CD14-positive monocyte (primary cell): ENCODE measurements around the gene GFM1. TPM values are rescaled to one million over a fixed set of nuclear protein-coding genes. Genes with fewer than 3 reads are reported as not detected.

Experiments
- DNase-seq, 3 donors: peaks; one replicate each; pipeline ENCODE4 v3.0.0-alpha.2; 2011 to 2022
- H2AFZ ChIP-seq: 2 replicates; pipeline ENCODE4 v1.6.0; 2012; ENCODE audit warnings: mild to moderate bottlenecking, low read depth, low read length, inconsistent platforms; ENCODE audit not compliant: insufficient read depth, poor library complexity, severe bottlenecking
- H3K27ac ChIP-seq, 2 donors: 1 replicate in 1 of 2; 2 replicates in 1 of 2; pipeline ENCODE4 v1.5.1; 2012 to 2013; ENCODE audit warnings: low read length in 2 of 2, control low read depth in 1 of 2, inconsistent platforms in 1 of 2, low read depth in 1 of 2, mild to moderate bottlenecking in 1 of 2
- H3K27me3 ChIP-seq, 2 donors: one replicate each; pipeline versions ENCODE4 v1.6.0 to v1.6.1; 2011 to 2013; ENCODE audit warnings: low read length in 2 of 2; ENCODE audit not compliant: control insufficient read depth in 2 of 2, insufficient read depth in 2 of 2
- H3K36me3 ChIP-seq, 2 donors: replicated peaks in 1 of 2; 1 replicate in 1 of 2; 2 replicates in 1 of 2; pipeline versions ENCODE4 v1.5.1 to v1.6.1; 2012 to 2013; ENCODE audit warnings: low read length in 2 of 2, control low read depth in 1 of 2, inconsistent platforms in 1 of 2, mild to moderate bottlenecking in 1 of 2; ENCODE audit not compliant: insufficient read depth in 2 of 2, control insufficient read depth in 1 of 2
- H3K4me1 ChIP-seq, 2 donors: 1 replicate in 1 of 2; 2 replicates in 1 of 2; pipeline versions ENCODE4 v1.5.1 to v1.6.1; 2012 to 2013; ENCODE audit warnings: low read length in 2 of 2, control low read depth in 1 of 2, inconsistent platforms in 1 of 2, mild to moderate bottlenecking in 1 of 2, moderate library complexity in 1 of 2; ENCODE audit not compliant: insufficient read depth in 2 of 2, control insufficient read depth in 1 of 2
- H3K4me2 ChIP-seq: replicated peaks from 2 replicates; pipeline ENCODE3; 2012; ENCODE audit warnings: low read length, moderate library complexity, mild to moderate bottlenecking; ENCODE audit not compliant: poor library complexity, severe bottlenecking; ENCODE audit errors: extremely low read depth
- H3K4me3 ChIP-seq, 3 experiments: fragments of 200-600 bp in 1 of 3; sonication (generic) in 1 of 3; replicated peaks in 1 of 3; 1 replicate in 2 of 3; 2 replicates in 1 of 3; pipeline ENCODE4 v1.5.1; 2011 to 2013; ENCODE audit warnings: low read length in 3 of 3, mild to moderate bottlenecking in 3 of 3, control low read depth in 2 of 3, low read depth in 2 of 3, inconsistent platforms in 1 of 3, moderate library complexity in 1 of 3
- H3K79me2 ChIP-seq: 2 replicates; pipeline ENCODE4 v1.6.0; 2012; ENCODE audit warnings: mild to moderate bottlenecking, control low read depth, inconsistent platforms, low read length, moderate library complexity; ENCODE audit not compliant: insufficient read depth
- H3K9ac ChIP-seq: 2 replicates; pipeline ENCODE4 v1.6.0; 2017; ENCODE audit warnings: low read length, mild to moderate bottlenecking; ENCODE audit not compliant: insufficient read depth, poor library complexity, severe bottlenecking
- H3K9me3 ChIP-seq, 2 donors: replicated peaks in 1 of 2; 1 replicate in 1 of 2; 2 replicates in 1 of 2; pipeline versions ENCODE4 v1.5.1 to v1.6.1; 2012 to 2013; ENCODE audit warnings: low read length in 2 of 2, control low read depth in 1 of 2; ENCODE audit not compliant: control insufficient read depth in 1 of 2, insufficient read depth in 1 of 2
- H4K20me1 ChIP-seq: 2 replicates; pipeline ENCODE4 v1.6.0; 2012; ENCODE audit warnings: mild to moderate bottlenecking, low read length, control low read depth, moderate library complexity; ENCODE audit not compliant: insufficient read depth
- H3K27ac Mint-ChIP-seq, 7 donors: one replicate each; pipeline ENCODE4 v1.8.0; 2020; ENCODE audit warnings: mild to moderate bottlenecking in 7 of 7, mixed read lengths in 7 of 7, moderate library complexity in 6 of 7, inconsistent platforms in 2 of 7
- H3K27me3 Mint-ChIP-seq, 3 donors: one replicate each; pipeline ENCODE4 v1.8.0; 2021 to 2022; ENCODE audit warnings: low read depth in 3 of 3, mild to moderate bottlenecking in 3 of 3, mixed read lengths in 3 of 3, moderate library complexity in 3 of 3, inconsistent platforms in 1 of 3
- H3K36me3 Mint-ChIP-seq, 2 donors: one replicate each; pipeline ENCODE4 v1.8.0; 2020; ENCODE audit warnings: mixed read lengths in 2 of 2, inconsistent platforms in 1 of 2, mild to moderate bottlenecking in 1 of 2
- H3K4me1 Mint-ChIP-seq: one replicate; pipeline ENCODE4 v1.8.0; 2020; ENCODE audit warnings: mild to moderate bottlenecking, mixed read lengths
- H3K4me3 Mint-ChIP-seq, 2 donors: one replicate each; pipeline ENCODE4 v1.8.0; 2020; ENCODE audit warnings: mild to moderate bottlenecking in 2 of 2, mixed read lengths in 2 of 2, moderate library complexity in 1 of 2
- H3K9me3 Mint-ChIP-seq, 7 donors: one replicate each; pipeline ENCODE4 v1.8.0; 2020 to 2022; ENCODE audit warnings: mixed read lengths in 7 of 7, mild to moderate bottlenecking in 6 of 7, moderate library complexity in 6 of 7, inconsistent platforms in 2 of 7
- WGBS: methylation state at CpG from one replicate; pipeline ENCODE4 v1.1.5; 2013; ENCODE audit warnings: missing lambda C conversion rate; ENCODE audit not compliant: insufficient coverage; 5-methylcytosine and 5-hydroxymethylcytosine counted together
- intact Hi-C, 2 donors: fragments of 100-400 bp; cut with micrococcal nuclease; formaldehyde crosslinking; loops; one replicate each; pipeline versions ENCODE4 v1.15.0 to v1.15.1; 2023
- polyA plus RNA-seq, 3 donors: library from polyadenylated mRNA; depleted of rRNA in 1 of 3; unstranded in 2 of 3; stranded (reverse) in 1 of 3; fragments of 300-500 nt in 2 of 3; fragments of >200 nt in 1 of 3; fragmentation: Illumina TruSeq in 2 of 3; gene quantifications; 1 replicate in 2 of 3; 2 replicates in 1 of 3; pipeline ENCODE4 v1.2.3, GENCODE V29; 2012 to 2021
- TF ChIP-seq, protein P1 (sequence below): fragments of 200-600 bp; IDR thresholded peaks from one replicate; pipeline ENCODE4 v1.8.0; 2022; ENCODE audit warnings: antibody characterized with exemption, mild to moderate bottlenecking

Gene GFM1
- polyA plus RNA-seq, 3 donors = 11.2 to 21.3 (median 18.5) TPM

- no peak overlapping the region for H2AFZ ChIP-seq
- no peaks in the 10 kb centered on the region for H3K27me3 ChIP-seq
- no peak for DNase-seq
- H3K4me3 ChIP-seq = no peak overlapping the region
- peaks cover 4 to 7% of the 10 kb centered on the region in 2 donors for H3K9me3 ChIP-seq
- no peak overlapping the region for H3K9ac ChIP-seq
- Mint-ChIP-seq H3K4me3 (no peak overlapping the region), H3K27ac (no peak overlapping the region), H3K27me3 (peaks cover 4 to 13% (median 8%) of the 10 kb centered on the region in 3 donors), H3K36me3 (peaks cover 0 to 6% of the 10 kb centered on the region in 2 donors), H3K9me3 (peaks cover 3 to 15% (median 7%) of the 10 kb centered on the region in 7 donors), H3K4me1 (peaks cover 10% of the 10 kb centered on the region)
- H3K4me2 ChIP-seq = no peak overlapping the region
- intact Hi-C loops = no loop called here
- no peaks in the 10 kb centered on the region for H3K79me2 ChIP-seq
- no peak overlapping the region for H3K27ac ChIP-seq
- no peaks in the 10 kb centered on the region for H4K20me1 ChIP-seq
- 92% methylated on average over 2 of the region's 9 CpGs for WGBS
- no peaks in the 10 kb centered on the region for H3K4me1 ChIP-seq
- no peaks in the 10 kb centered on the region for H3K36me3 ChIP-seq
- TF ChIP-seq, protein P1, sequence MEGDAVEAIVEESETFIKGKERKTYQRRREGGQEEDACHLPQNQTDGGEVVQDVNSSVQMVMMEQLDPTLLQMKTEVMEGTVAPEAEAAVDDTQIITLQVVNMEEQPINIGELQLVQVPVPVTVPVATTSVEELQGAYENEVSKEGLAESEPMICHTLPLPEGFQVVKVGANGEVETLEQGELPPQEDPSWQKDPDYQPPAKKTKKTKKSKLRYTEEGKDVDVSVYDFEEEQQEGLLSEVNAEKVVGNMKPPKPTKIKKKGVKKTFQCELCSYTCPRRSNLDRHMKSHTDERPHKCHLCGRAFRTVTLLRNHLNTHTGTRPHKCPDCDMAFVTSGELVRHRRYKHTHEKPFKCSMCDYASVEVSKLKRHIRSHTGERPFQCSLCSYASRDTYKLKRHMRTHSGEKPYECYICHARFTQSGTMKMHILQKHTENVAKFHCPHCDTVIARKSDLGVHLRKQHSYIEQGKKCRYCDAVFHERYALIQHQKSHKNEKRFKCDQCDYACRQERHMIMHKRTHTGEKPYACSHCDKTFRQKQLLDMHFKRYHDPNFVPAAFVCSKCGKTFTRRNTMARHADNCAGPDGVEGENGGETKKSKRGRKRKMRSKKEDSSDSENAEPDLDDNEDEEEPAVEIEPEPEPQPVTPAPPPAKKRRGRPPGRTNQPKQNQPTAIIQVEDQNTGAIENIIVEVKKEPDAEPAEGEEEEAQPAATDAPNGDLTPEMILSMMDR = no peak
Observed at GRCh38 chr3:158737976-158738615, 93.8 kb downstream of the GFM1 start.

- WGBS = 97% methylated on average over 4 of the region's 6 CpGs
- Histone ChIP-seq H3K9ac (no peak overlapping the region), H3K4me2 (no peak overlapping the region), H3K36me3 (no peaks in the 10 kb centered on the region), H3K27ac (no peak overlapping the region), H3K27me3 (no peaks in the 10 kb centered on the region), H3K4me1 (no peaks in the 10 kb centered on the region), H4K20me1 (no peaks in the 10 kb centered on the region), H3K79me2 (no peaks in the 10 kb centered on the region), H3K4me3 (no peak overlapping the region), H3K9me3 (peaks cover 4 to 7% of the 10 kb centered on the region in 2 donors), H2AFZ (no peak overlapping the region)
- H3K4me1 Mint-ChIP-seq = peaks cover 6% of the 10 kb centered on the region
- intact Hi-C loops = no loop called here
- no peak overlapping the region for H3K4me3 Mint-ChIP-seq
- H3K9me3 Mint-ChIP-seq = peaks cover 3 to 15% (median 7%) of the 10 kb centered on the region in 7 donors
- H3K36me3 Mint-ChIP-seq = peaks cover 0 to 6% of the 10 kb centered on the region in 2 donors
- H3K27me3 Mint-ChIP-seq = peaks cover 0 to 10% (median 8%) of the 10 kb centered on the region in 3 donors
- no peak for DNase-seq
- TF ChIP-seq, protein P1 = no peak
- H3K27ac Mint-ChIP-seq = no peak overlapping the region
Observed at GRCh38 chr3:158738653-158739052, 94.3 kb downstream of the GFM1 start.
